Astrocyte (in vitro differentiated cells and primary cell): Measurements from ENCODE around the gene TEAD1. TPM values are rescaled to one million over a fixed set of nuclear protein-coding genes. Genes with fewer than 3 reads are reported as not detected.

Experiments used
- DNase-seq: peaks from one replicate; pipeline ENCODE4 v3.0.0-alpha.2; 2010; ENCODE audit warnings: low read depth
- FAIRE-seq: peaks from 2 replicates; lab custom pipeline; 2011; peaks lifted over from hg19 to GRCh38; lab: Jason Lieb, UNC
- H2AFZ ChIP-seq: 2 replicates; pipeline ENCODE4 v1.6.0; 2012; ENCODE audit warnings: low read depth, low read length, inconsistent platforms
- H3K27ac ChIP-seq: 2 replicates; pipeline ENCODE4 v1.5.1; 2011; ENCODE audit warnings: low read depth, low read length, inconsistent platforms
- H3K27me3 ChIP-seq: 2 replicates; pipeline ENCODE4 v1.6.0; 2011; ENCODE audit warnings: low read length, inconsistent platforms; ENCODE audit not compliant: insufficient read depth
- H3K36me3 ChIP-seq: 2 replicates; pipeline ENCODE4 v1.5.1; 2011; ENCODE audit warnings: low read length, inconsistent platforms; ENCODE audit not compliant: insufficient read depth
- H3K4me1 ChIP-seq: 2 replicates; pipeline ENCODE4 v1.5.1; 2011; ENCODE audit warnings: low read length, inconsistent platforms; ENCODE audit not compliant: insufficient read depth
- H3K4me2 ChIP-seq: 2 replicates; pipeline ENCODE4 v1.6.0; 2012; ENCODE audit warnings: low read length, inconsistent platforms
- H3K4me3 ChIP-seq: 2 replicates; pipeline ENCODE4 v1.5.1; 2011; ENCODE audit warnings: low read depth, mild to moderate bottlenecking, low read length, inconsistent platforms; ENCODE audit not compliant: insufficient read depth
- H3K79me2 ChIP-seq: 2 replicates; pipeline ENCODE4 v1.6.0; 2012; ENCODE audit warnings: mild to moderate bottlenecking, low read length, inconsistent platforms; ENCODE audit not compliant: insufficient read depth
- H3K9ac ChIP-seq: 2 replicates; pipeline ENCODE4 v1.6.0; 2012; ENCODE audit warnings: mild to moderate bottlenecking, low read length, inconsistent platforms
- H3K9me3 ChIP-seq: 2 replicates; pipeline ENCODE4 v1.5.1; 2012; ENCODE audit warnings: low read depth, mild to moderate bottlenecking, low read length, inconsistent platforms; ENCODE audit not compliant: insufficient read depth
- H4K20me1 ChIP-seq: 2 replicates; pipeline ENCODE4 v1.6.0; 2012; ENCODE audit warnings: low read length, inconsistent platforms; ENCODE audit not compliant: insufficient read depth
- H3K27ac Mint-ChIP-seq: one replicate; pipeline ENCODE4 v1.8.0; 2021; ENCODE audit warnings: mild to moderate bottlenecking, mixed read lengths; ENCODE audit not compliant: unreplicated experiment
- H3K27me3 Mint-ChIP-seq: one replicate; pipeline ENCODE4 v1.8.0; 2021; ENCODE audit warnings: low read depth, mixed read lengths; ENCODE audit not compliant: unreplicated experiment
- H3K36me3 Mint-ChIP-seq: one replicate; pipeline ENCODE4 v1.8.0; 2021; ENCODE audit warnings: low read depth, mixed read lengths; ENCODE audit not compliant: unreplicated experiment
- H3K4me1 Mint-ChIP-seq: one replicate; pipeline ENCODE4 v1.8.0; 2021; ENCODE audit warnings: low read depth, mixed read lengths; ENCODE audit not compliant: unreplicated experiment
- H3K4me3 Mint-ChIP-seq: one replicate; pipeline ENCODE4 v1.8.0; 2021; ENCODE audit warnings: mild to moderate bottlenecking, moderate library complexity, mixed read lengths; ENCODE audit not compliant: unreplicated experiment
- H3K9me3 Mint-ChIP-seq: one replicate; pipeline ENCODE4 v1.8.0; 2021; ENCODE audit warnings: mild to moderate bottlenecking, mixed read lengths; ENCODE audit not compliant: unreplicated experiment
- EZH2 ChIP-seq: IDR thresholded peaks from 2 replicates; pipeline ENCODE4 v1.6.1; 2012; ENCODE audit warnings: mild to moderate bottlenecking, low read length, inconsistent platforms; ENCODE audit not compliant: insufficient read depth
- total RNA-seq: library from RNA; stranded (reverse); gene quantifications from 2 replicates; pipeline ENCODE4 v1.2.1, GENCODE V29; 2021
- TF ChIP-seq, protein P1 (sequence below): IDR thresholded peaks from 2 replicates; pipeline ENCODE4 v1.5.1; 2011; ENCODE audit warnings: low read depth, mild to moderate bottlenecking, inconsistent platforms, low read length, moderate library complexity; ENCODE audit not compliant: insufficient read depth

TEAD1 gene
- total RNA-seq, 1 donor from 2014 or later, result 149 TPM

- Histone ChIP-seq H3K27ac (no peak overlapping the region), H3K36me3 (peaks cover 46% of the 10 kb centered on the region), H3K9ac (no peak overlapping the region), H3K4me1 (peaks cover 13% of the 10 kb centered on the region), H3K9me3 (no peaks in the 10 kb centered on the region), H3K27me3 (no peaks in the 10 kb centered on the region), H3K4me3 (no peak overlapping the region), H3K4me2 (no peak overlapping the region), H4K20me1 (peaks cover 5% of the 10 kb centered on the region), H2AFZ (no peak overlapping the region), H3K79me2 (no peaks in the 10 kb centered on the region)
- DNase-seq (no peak), FAIRE-seq (no peak)
- H3K27ac Mint-ChIP-seq, result no peak overlapping the region
- TF ChIP-seq, protein P1, sequence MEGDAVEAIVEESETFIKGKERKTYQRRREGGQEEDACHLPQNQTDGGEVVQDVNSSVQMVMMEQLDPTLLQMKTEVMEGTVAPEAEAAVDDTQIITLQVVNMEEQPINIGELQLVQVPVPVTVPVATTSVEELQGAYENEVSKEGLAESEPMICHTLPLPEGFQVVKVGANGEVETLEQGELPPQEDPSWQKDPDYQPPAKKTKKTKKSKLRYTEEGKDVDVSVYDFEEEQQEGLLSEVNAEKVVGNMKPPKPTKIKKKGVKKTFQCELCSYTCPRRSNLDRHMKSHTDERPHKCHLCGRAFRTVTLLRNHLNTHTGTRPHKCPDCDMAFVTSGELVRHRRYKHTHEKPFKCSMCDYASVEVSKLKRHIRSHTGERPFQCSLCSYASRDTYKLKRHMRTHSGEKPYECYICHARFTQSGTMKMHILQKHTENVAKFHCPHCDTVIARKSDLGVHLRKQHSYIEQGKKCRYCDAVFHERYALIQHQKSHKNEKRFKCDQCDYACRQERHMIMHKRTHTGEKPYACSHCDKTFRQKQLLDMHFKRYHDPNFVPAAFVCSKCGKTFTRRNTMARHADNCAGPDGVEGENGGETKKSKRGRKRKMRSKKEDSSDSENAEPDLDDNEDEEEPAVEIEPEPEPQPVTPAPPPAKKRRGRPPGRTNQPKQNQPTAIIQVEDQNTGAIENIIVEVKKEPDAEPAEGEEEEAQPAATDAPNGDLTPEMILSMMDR, result no peak
- TF ChIP-seq EZH2, result no peak
- peaks cover 10% of the 10 kb centered on the region for H3K4me1 Mint-ChIP-seq
- peaks cover 24% of the 10 kb centered on the region for H3K36me3 Mint-ChIP-seq
- no peaks in the 10 kb centered on the region for H3K27me3 Mint-ChIP-seq
- H3K4me3 Mint-ChIP-seq, result no peak overlapping the region
- H3K9me3 Mint-ChIP-seq, result no peaks in the 10 kb centered on the region
Measured at GRCh38 chr11:12885717-12886239, 211.6 kb downstream of the TEAD1 start.

- H3K4me2 ChIP-seq, result no peak overlapping the region
- no peaks in the 10 kb centered on the region for H3K79me2 ChIP-seq
- no peak overlapping the region for H3K27ac Mint-ChIP-seq
- no peak overlapping the region for H2AFZ ChIP-seq
- H3K4me1 Mint-ChIP-seq, result peaks cover 10% of the 10 kb centered on the region
- peaks cover 20% of the 10 kb centered on the region for H3K36me3 Mint-ChIP-seq
- H3K9me3 Mint-ChIP-seq, result no peaks in the 10 kb centered on the region
- no peak overlapping the region for H3K4me3 ChIP-seq
- peaks cover 44% of the 10 kb centered on the region for H3K36me3 ChIP-seq
- peaks cover 13% of the 10 kb centered on the region for H3K4me1 ChIP-seq
- H3K27me3 Mint-ChIP-seq, result no peaks in the 10 kb centered on the region
- H3K9me3 ChIP-seq, result no peaks in the 10 kb centered on the region
- DNase-seq (no peak), FAIRE-seq (no peak)
- no peak for TF ChIP-seq EZH2
- TF ChIP-seq, protein P1, result no peak
- H3K27ac ChIP-seq, result no peak overlapping the region
- H3K4me3 Mint-ChIP-seq, result no peak overlapping the region
- no peaks in the 10 kb centered on the region for H3K27me3 ChIP-seq
- peaks cover 4% of the 10 kb centered on the region for H4K20me1 ChIP-seq
- H3K9ac ChIP-seq, result no peak overlapping the region
Measured at GRCh38 chr11:12886508-12886907, 212.3 kb downstream of the TEAD1 start.

GRCh38 chr11:12888525-12889158 lies 214.4 kb downstream of the TEAD1 start:
- H3K4me1 Mint-ChIP-seq, result peaks cover 18% of the 10 kb centered on the region
- FAIRE-seq, result peak; percentile 23

More at GRCh38 chr11:12888525-12889158, 214.4 kb downstream of the TEAD1 start:
- Mint-ChIP-seq H3K9me3 (no peaks in the 10 kb centered on the region), H3K36me3 (peaks cover 19% of the 10 kb centered on the region), H3K4me3 (no peak overlapping the region), H3K27me3 (no peaks in the 10 kb centered on the region), H3K27ac (peak overlapping the region; percentile 92)
- Histone ChIP-seq H4K20me1 (peaks cover 14% of the 10 kb centered on the region), H3K4me2 (peak overlapping the region; percentile 38), H3K36me3 (peaks cover 35% of the 10 kb centered on the region), H3K79me2 (no peaks in the 10 kb centered on the region), H3K27ac (peak overlapping the region; percentile 67), H3K9ac (peak overlapping the region; percentile 62), H3K4me1 (peaks cover 16% of the 10 kb centered on the region), H3K4me3 (no peak overlapping the region), H3K9me3 (no peaks in the 10 kb centered on the region), H2AFZ (no peak overlapping the region), H3K27me3 (no peaks in the 10 kb centered on the region)
- peak; percentile 84 for DNase-seq
- TF ChIP-seq EZH2, result no peak
- TF ChIP-seq, protein P1, result peak; percentile 82
